ENCODE data around the gene CHRD.
A peak's percentile ranks its signal among the peaks of the same experiment; 100 is the strongest.
"Not testable (repeated sequence)": the region's sequence is repeated elsewhere in the genome, so short reads cannot be mapped to it uniquely, and the experiment has no call there.

The CHRD gene

DNA sequence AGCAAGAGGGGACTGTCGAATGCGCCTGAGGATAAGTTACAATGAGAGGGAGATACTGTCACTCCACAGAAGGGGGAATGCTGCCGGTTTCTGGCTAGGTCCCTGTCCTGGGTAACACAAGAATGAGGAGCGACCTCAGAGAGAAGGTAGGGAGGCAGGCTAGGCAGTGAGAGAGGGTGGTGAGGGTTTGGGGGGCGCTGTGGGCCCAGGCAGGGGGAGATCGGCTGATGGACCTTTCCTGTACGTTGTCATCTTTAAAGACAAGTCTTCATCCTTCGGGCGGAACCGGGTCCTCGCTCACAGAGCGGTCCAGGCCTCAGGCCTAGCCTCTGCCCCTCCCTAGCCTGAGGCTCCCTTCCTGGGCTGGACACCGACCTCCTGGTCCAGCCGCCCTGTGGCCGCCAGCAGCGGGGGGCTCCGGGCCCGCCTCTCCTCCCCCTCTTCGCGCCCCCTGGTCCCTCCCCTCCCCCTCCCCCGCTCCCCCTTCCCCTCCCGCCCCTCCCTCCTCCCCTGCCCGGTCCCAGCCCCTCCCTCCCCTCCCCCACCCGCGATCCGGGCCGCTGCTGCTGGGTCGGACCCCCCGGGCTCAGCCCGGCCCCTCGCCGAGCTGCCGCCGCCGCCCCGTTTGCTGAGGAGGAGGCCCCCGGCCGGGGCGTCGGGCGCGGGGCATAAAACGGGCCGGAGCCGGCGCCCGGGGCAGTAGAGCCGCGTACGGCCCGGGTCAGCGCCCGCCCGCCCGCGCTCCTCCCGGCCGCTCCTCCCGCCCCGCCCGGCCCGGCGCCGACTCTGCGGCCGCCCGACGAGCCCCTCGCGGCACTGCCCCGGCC, at the start of gene CHRD:
Gene CHRD (plus strand): TSS at position 697 of the 827 bp plus-strand sequence. CDS start 265 bp downstream, outside the sequence.
- no peak for DNase-seq

DNA sequence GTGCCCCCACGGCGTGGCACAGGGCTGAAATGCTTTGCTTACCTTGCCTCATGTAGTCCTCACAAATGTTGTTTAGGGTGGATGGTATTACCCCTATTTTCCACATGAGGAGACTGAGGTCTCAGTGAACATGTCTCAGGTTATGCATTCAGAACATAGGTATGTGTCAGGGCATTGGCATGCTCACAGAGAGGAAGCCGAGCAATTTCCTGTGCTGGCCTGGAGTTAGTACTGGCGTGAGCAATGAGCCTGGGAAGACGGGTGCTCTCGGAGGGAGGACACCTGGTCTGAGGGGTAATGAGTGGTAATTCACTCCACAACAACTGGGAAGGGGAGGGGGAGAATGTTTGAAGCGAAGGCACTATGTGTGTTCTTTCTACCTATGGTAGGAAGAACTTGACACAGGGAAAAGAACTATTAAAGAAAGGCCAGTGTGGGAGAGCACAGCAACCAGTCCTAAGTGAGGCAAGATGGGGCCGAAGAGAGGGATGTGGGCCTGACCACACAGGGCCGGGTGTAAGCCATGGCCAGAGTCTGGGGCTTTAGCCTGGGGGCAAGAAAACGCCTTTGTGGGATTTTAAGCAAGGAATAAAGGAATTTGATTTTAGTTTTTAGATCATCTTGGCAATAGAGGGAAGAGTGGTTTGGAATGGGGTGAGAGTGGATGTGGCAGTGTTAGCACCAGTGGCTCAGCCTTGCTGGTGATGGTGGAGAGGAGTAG, 47.3 kb upstream of the CHRD start:
- no peak for DNase-seq

DNA sequence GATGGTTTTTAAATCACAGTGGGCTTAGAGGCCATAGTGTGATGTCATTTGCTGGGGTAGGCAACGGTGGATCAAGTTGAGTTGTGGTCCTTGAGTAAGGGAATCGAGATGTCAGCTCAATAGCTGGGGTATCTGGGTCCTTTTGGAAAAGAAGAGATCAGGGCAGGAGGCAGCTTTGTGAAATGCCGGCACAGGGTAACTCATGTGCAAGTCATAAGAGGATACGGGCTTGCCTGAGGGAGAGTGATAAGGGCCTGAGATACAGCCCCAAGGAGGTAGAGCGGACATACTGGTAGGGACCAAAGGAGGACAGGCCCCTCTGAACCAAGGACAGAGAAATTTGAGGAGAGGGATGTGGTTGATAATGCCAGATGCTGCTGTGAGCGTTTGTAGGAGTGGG, 46.7 kb upstream of the CHRD start:
- DNase-seq = no peak

DNA sequence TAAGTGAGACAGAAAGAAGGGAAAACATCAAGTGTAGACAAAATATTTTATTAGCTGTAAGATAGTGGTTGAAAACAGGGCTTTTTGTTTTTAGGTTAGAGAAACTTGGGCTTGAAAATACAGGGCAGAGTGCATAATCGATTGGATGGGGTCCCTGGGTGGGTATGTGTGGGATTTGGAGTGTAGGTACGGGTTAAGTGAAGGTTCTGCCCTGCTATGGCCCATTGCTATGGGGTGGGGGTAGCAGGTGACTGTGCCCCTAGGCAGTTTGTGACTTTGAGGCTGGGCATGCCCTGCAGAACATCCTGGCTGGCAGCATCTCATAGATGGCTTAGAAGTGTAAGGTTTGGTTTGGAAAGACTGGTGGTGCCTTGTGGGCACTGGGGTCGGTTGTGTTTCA, 46.2 kb upstream of the CHRD start:
- no peak for DNase-seq

DNA sequence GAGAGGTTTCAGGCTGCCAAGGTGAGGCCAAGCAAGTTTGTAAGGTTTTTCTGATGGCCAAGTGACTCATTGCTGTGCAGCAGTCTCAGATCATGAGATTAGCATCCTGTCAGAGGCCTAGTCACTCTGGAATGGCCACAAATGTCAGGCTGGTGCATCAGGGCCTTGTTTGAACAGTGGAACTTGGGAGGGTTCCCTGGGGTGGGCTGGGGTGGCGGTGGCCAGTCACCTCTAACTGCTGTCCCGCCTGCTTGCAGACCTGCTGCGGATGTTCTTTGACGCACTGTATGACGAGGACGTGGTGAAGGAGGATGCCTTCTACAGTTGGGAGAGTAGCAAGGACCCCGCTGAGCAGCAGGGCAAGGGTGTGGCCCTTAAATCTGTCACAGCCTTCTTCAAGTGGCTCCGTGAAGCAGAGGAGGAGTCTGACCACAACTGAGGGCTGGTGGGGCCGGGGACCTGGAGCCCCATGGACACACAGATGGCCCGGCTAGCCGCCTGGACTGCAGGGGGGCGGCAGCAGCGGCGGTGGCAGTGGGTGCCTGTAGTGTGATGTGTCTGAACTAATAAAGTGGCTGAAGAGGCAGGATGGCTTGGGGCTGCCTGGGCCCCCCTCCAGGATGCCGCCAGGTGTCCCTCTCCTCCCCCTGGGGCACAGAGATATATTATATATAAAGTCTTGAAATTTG, 45.2 kb upstream of the CHRD start:
- no peak for DNase-seq

DNA sequence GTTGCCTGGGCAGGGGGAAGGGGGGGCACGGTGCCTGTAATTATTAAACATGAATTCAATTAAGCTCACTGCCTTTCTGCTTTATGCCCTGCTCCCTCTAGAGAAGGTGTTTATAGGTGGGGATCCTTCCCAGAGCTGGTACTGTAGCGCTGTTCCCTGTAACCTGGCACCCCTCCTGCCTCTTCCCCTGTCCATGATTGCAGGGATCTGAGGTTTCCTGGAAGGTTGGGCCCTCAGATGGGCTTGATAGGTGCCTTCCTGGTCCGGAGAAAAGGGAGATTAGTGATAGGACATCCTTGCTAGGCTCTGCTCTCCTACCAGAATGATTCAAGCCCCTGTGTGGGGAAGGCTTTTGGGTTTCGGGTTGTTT, 44.6 kb upstream of the CHRD start:
- DNase-seq = no peak

DNA sequence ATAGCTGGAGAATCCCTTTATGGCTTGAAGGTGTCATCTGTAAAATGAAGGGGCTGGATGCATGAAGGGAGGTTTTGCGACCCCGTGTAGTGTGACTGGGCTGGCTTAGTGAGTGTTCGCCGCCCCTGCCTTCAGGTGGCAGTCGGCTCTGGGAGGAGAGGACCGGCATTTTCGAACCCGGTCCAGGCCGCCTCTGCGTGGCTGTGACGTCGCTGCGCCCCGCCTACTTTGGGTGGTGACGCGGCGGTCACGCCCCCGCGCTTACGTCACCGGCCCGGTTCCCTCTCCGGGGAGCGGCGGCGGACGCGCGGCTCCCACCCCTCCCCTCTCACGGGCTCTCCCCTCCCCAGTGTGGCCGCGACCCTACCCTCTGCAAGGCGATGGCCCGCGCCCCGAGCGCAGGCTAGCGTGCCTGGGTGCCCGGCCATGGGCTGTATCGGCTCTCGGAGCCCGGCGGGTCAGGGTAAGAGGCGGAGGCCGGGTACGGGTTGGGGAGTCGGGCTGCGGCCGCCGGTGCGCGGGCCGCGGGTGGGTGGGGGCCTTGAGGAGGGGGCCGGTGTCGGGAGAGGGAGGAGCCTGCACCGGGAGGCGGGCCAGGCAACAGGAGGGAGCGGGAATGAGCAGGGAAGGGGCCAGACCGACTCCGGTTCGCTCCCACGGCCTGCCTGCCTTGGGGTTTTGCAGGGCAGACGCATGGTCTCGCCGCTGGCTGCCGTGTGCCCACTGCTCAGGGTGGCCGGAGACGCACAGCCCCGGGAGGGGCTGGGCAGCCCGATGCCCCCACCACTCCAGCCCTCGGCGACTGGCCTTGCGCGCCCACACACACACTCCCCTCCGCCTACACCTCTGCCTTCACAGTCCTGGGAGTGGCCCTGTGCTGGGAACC, 44.0 kb upstream of the CHRD start:
- DNase-seq = peak; percentile 81

DNA sequence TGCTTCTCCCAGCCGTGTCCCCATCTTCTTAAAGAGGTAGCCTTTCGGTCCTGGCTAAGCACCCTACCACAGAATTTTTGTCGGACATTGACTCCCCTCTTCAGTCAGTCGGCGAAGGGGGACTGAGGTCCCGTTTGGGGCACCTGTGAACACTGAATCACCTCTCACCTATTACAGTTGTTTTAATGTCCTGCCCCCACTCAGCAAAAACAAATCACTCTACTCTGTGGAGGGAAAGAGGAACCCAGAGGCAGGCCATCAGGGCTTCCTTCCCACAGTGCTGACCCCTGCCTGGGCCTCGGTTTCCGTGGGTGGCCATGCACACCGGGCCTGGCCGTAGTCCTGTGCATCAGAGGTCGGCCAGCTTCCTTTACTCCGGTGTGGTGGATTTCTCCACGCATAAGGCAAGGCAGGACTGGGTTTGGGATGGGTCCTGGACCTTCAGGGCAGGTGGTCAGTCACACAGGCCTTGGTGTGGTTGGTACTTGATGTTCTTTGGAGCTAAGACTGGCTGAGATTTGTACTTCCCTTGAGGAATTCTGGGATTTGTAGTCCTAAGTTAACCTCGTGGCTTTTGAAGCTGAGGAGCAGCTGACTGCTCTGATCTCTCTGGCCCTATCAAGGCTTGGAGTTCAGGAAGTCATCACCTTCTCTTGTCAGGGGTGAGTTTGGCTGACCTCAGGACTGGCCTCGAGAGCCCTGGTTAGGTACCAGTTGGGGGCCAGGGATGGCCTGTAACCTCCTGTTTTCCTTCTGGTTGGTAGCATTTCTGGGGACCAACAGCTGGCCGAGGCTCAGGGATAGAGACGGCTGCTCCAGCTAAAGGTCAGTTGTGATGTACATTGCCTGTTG, 43.1 kb upstream of the CHRD start:
- peak; percentile 39 for DNase-seq

DNA sequence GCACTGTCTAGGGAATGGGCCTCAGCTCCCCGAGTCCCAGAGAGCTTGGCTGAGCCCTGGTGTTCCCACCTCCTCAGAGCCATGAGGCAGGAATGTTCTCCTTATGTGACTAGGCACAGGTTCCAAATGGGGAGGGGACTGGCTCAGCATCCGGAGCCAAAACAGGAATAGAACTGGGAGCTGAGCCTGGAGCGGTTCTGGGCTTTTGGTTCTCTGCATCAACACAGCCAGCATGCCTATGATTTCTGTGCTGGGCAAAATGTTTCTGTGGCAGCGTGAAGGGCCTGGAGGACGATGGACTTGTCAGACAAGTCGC, 42.5 kb upstream of the CHRD start, which contains the start of gene FAM131A:
Gene FAM131A (plus strand): TSS at position 202 of the 316 bp plus-strand sequence. CDS start 31 bp downstream, at position 233.
- DNase-seq = no peak

DNA sequence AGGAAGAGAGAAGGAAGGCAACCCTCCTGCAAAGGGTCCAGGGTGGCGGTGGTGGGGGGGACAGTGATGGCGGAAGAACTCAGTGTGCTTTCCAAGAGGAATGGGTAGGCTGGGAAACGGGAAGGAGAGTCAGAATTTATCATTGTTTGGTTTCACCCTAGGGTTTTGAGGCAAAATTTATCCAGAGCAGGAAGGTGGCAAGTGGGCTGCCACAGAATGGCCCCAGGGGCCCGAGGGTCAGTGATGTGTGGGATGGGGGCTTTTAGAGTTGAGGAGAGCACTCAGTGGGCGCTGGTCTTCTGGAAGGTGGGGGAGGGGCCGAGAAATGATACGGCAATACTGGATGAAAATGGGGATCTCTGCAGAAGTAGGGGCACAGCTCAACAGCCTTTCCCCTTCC, 41.9 kb upstream of the CHRD start:
- DNase-seq = no peak

DNA sequence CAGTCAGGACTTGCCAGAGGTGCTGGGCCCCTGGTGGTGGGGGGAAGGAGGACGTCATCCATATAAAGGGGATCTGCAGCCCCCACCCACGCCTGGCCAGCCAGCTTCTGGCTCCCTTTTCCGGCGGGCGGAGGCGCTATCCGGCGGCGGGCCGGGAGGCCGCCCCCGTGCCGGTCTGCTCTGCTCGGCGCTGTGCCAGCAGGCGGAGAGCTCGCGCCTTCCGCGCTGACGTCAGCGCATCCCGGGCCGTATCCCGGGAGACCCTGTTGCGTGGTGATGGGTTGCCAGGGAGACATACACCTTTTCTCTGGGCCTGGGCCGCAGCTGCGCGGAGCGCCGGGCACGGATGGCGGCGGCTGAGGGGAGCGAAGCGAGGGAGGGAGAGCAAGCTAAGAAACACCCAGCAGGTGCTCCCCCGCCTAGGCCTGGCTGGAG, 41.3 kb upstream of the CHRD start:
- peak; percentile 85 for DNase-seq

DNA sequence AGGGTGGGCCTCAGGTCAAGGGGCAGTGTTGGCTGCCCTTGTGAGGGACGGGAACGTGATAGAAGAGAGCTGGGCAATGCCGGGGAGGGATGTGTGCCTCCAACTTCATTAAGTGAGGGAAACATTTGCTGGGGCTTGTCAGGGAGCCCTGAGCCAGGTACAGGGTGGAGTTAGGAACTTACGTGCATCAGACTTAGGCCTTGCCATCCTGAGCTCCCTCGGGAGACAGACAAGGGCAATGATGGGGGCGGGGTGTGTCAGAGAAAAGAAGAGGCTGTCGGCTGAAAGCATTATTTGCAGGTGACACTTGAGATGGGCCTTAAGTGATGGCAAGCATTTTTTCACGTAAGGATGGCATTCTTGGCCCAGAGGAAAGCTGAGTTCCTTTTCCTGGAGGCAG, 40.9 kb upstream of the CHRD start:
- DNase-seq = peak; percentile 52

DNA sequence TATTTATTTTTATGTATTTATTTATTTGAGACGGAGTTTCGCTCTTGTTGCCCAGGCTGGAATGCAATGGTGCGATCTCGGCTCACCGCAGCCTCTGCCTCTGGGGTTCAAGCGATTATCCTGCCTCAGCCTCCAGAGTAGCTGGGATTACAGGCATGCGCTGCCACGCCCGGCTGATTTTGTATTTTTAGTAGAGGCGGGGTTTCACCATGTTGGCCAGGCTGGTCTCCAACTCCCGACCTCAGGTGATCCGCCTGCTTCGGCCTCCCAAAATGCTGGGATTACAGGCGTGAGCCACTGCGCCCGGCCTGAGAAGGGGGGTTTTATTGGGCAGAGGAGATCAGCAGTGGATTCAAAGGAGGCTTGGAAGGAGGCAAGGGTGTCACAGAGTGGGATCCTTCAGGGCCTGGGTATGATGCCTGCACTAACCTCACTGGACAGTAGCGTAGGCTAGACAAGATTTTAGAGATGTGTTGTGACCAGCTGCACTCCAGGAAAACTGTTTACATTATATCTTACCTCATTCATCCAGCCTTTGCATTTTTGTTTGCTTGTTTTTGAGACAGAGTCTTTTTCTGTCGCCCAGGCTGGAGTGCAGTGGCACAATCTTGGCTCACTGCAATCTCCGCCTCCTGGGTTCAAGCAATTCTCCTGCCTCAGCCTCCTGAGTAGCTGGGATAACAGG, 40.3 kb upstream of the CHRD start:
- DNase-seq = not testable (repeated sequence)

DNA sequence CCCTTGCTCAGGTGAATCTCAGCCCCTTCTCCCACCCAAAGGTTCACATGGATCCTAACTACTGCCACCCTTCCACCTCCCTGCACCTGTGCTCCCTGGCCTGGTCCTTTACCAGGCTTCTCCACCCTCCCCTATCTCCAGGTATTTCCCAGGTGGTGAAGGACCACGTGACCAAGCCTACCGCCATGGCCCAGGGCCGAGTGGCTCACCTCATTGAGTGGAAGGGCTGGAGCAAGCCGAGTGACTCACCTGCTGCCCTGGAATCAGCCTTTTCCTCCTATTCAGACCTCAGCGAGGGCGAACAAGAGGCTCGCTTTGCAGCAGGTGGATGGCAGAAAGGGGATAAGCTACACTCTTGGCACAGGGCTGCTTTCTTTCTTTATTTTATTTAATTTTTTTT, 37.9 kb upstream of the CHRD start:
- DNase-seq = peak; percentile 69

DNA sequence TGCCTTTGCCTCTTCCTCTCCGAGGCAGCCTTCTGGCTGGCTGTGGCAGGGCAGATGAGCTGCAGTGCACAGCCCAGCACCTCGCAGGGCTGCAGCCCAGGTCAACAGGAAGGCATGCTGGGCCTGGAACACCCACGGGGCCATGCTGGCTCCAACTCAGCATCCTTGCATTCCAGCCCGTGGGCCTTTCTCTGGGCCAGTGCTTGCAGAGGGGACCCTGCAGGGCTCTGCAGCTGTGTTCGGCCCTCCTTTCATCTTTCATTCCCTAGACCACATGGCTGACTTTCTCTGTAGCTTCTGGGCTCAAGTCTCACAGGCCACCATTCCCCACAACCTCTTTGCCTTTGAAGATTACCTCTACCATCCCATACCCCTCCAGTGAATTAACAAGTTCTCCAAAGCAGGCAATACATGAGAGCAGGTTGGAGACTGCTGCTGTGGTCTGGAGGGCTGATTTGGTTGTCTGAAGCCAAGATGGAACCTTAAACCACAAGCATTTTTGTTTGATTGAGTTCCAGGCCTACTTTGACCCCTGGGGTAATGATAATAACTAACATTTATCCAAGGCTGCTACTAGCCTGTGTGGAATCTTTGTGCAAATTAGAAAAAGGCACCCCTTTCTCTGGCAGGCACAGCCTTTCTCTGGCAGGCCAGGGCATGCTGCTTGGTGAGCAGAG, 36.5 kb upstream of the CHRD start:
- DNase-seq = no peak

DNA sequence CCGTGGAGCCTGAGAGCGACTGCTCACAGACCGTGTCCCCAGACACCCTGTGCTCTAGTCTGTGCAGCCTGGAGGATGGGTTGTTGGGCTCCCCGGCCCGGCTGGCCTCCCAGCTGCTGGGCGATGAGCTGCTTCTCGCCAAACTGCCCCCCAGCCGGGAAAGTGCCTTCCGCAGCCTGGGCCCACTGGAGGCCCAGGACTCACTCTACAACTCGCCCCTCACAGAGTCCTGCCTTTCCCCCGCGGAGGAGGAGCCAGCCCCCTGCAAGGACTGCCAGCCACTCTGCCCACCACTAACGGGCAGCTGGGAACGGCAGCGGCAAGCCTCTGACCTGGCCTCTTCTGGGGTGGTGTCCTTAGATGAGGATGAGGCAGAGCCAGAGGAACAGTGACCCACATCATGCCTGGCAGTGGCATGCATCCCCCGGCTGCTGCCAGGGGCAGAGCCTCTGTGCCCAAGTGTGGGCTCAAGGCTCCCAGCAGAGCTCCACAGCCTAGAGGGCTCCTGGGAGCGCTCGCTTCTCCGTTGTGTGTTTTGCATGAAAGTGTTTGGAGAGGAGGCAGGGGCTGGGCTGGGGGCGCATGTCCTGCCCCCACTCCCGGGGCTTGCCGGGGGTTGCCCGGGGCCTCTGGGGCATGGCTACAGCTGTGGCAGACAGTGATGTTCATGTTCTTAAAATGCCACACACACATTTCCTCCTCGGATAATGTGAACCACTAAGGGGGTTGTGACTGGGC, 35.1 kb upstream of the CHRD start:
- no peak for DNase-seq

DNA sequence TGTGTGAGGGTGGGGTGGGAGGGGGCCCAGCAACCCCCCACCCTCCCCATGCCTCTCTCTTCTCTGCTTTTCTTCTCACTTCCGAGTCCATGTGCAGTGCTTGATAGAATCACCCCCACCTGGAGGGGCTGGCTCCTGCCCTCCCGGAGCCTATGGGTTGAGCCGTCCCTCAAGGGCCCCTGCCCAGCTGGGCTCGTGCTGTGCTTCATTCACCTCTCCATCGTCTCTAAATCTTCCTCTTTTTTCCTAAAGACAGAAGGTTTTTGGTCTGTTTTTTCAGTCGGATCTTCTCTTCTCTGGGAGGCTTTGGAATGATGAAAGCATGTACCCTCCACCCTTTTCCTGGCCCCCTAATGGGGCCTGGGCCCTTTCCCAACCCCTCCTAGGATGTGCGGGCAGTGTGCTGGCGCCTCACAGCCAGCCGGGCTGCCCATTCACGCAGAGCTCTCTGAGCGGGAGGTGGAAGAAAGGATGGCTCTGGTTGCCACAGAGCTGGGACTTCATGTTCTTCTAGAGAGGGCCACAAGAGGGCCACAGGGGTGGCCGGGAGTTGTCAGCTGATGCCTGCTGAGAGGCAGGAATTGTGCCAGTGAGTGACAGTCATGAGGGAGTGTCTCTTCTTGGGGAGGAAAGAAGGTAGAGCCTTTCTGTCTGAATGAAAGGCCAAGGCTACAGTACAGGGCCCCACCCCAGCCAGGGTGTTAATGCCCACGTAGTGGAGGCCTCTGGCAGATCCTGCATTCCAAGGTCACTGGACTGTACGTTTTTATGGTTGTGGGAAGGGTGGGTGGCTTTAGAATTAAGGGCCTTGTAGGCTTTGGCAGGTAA, 34.3 kb upstream of the CHRD start:
- peak; percentile 88 for DNase-seq

DNA sequence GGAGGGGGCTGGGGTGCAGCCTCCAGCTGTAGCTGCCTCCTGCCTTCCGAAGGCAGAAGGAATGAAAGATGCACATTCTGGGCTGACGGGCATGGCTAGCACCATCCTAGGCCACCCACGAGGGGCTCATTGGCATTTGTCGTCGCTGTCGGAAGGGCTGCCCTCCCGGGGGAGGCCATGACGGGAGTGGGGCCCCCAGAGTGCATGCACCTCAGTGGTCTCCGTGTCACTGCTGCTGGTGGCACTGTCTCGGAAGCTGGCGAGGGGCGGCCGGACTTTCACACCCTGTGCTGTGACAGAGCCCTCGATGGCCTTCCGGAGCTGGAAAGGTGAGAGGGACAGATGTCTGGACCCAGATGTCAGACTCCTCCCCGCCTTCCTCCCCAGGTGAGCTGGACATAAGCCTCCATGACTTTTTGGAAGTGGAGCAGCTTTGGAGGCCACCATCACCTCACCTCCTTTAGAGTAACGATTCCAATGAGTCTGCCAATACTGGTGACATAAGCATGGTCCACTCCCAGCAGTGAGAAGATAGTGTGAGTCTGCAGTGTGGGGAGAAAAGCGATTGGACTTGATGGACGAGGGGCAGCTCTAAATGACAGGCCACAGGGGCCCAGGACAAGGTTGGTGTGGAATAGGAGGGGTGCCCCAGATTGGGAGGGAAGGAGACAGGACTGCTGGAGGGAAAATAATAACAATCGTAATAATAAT, 33.2 kb upstream of the CHRD start:
- no peak for DNase-seq
